Panc1 (cell line): ENCODE measurements around the gene GRN. TPM values are rescaled to one million over a fixed set of nuclear protein-coding genes. Genes with fewer than 3 reads are reported as not detected.
"Not testable (repeated sequence)": the region's sequence is repeated elsewhere in the genome, so short reads cannot be mapped to it uniquely, and the experiment has no call there.

Experiments used
- ATAC-seq: fragments of 200-7000 bp; cut with Tn5 transposase; 2 replicates; pipeline ENCODE4 v1.9.1; 2020; ENCODE audit warnings: mild to moderate bottlenecking, moderate library complexity
- BruUV-seq: library from RNA; stranded (reverse); fragments of 400-500 nt; replicated peaks from 2 replicates; lab custom pipeline; 2021; lab: Mats Ljungman, UMichigan
- CTCF ChIA-PET: fragments of 300-600 bp; sonication (Branson Sonifier 250); formaldehyde crosslinking; loops from one replicate; lab custom pipeline; 2022; ENCODE audit warnings: antibody characterized with exemption; lab: Charles Lee
- POLR2A ChIA-PET: fragments of 300-600 bp; sonication (Branson Sonifier 250); formaldehyde crosslinking; loops from one replicate; lab custom pipeline; 2022; ENCODE audit warnings: antibody characterized with exemption; lab: Charles Lee
- DNase-seq: peaks from one replicate; pipeline ENCODE4 v3.0.0-alpha.2; 2010; ENCODE audit warnings: low read depth, low spot score
- H3K27ac ChIP-seq: 2 replicates; pipeline ENCODE4 v1.5.1; 2011; ENCODE audit warnings: mild to moderate bottlenecking, low read length, inconsistent platforms
- H3K27me3 ChIP-seq: fragments of 200-500 bp; sonication (Bioruptor generic); 2 replicates; pipeline ENCODE4 v1.6.0; 2014; ENCODE audit warnings: low read length, inconsistent platforms; ENCODE audit not compliant: control insufficient read depth, insufficient read depth
- H3K36me3 ChIP-seq: fragments of 200-500 bp; sonication (Bioruptor generic); 2 replicates; pipeline ENCODE4 v1.5.1; 2014; ENCODE audit warnings: inconsistent platforms, mild to moderate bottlenecking, low read length, moderate library complexity; ENCODE audit not compliant: control insufficient read depth, insufficient read depth
- H3K4me1 ChIP-seq: 2 replicates; pipeline ENCODE4 v1.5.1; 2011; ENCODE audit warnings: inconsistent platforms, mild to moderate bottlenecking, low read length, moderate library complexity; ENCODE audit not compliant: control insufficient read depth, insufficient read depth
- H3K4me3 ChIP-seq, 2 experiments: 2 replicates each; pipeline ENCODE4 v1.5.1; 2011 to 2012; ENCODE audit warnings: low read depth in 2 of 2, low read length in 2 of 2, mild to moderate bottlenecking in 2 of 2, inconsistent platforms in 1 of 2, moderate library complexity in 1 of 2
- H3K9me3 ChIP-seq: fragments of 200-500 bp; sonication (Bioruptor generic); 2 replicates; pipeline ENCODE4 v1.5.1; 2014; ENCODE audit warnings: low read depth, mild to moderate bottlenecking, inconsistent platforms, low read length, moderate library complexity; ENCODE audit not compliant: control insufficient read depth, insufficient read depth
- POLR2AphosphoS5 ChIP-seq: IDR thresholded peaks from 2 replicates; pipeline ENCODE4 v1.6.1; 2012; ENCODE audit warnings: mild to moderate bottlenecking, low read depth, low read length, moderate library complexity
- SIN3A ChIP-seq: IDR thresholded peaks from 2 replicates; pipeline ENCODE4 v1.6.1; 2012; ENCODE audit warnings: low read depth, mild to moderate bottlenecking, low read length, moderate library complexity, borderline replicate concordance; ENCODE audit not compliant: insufficient read depth
- TCF7L2 ChIP-seq: IDR thresholded peaks from 2 replicates; pipeline ENCODE4 v1.6.1; 2011; ENCODE audit warnings: mild to moderate bottlenecking, low read depth, low read length, inconsistent platforms
- in situ Hi-C: cut with HindIII; loops from 2 replicates; pipeline ENCODE4 v1.10.0; 2016; ENCODE audit warnings: low sequenced_read_pairs, low pct_unique_long_range_greater_than_20kb
- intact Hi-C: fragments of 100-400 bp; cut with micrococcal nuclease; formaldehyde crosslinking; loops from one replicate; pipeline ENCODE4 v1.10.0; 2022; ENCODE audit not compliant: unreplicated experiment
- total RNA-seq: library from RNA; stranded (reverse); gene quantifications from one replicate; pipeline ENCODE4 v1.2.1, GENCODE V29; 2021; ENCODE audit not compliant: unreplicated experiment
- TF ChIP-seq, protein P1 (sequence below): fragments of 450-650 bp; IDR thresholded peaks from 2 replicates; pipeline ENCODE4 v1.5.1; 2017; ENCODE audit warnings: mild to moderate bottlenecking
- TF ChIP-seq, protein P2 (sequence below), 2 experiments: IDR thresholded peaks; 2 replicates each; pipeline ENCODE4 v1.6.1; 2011 to 2012; ENCODE audit warnings: low read depth in 2 of 2, control low read depth in 1 of 2, low read length in 1 of 2, mild to moderate bottlenecking in 1 of 2, moderate library complexity in 1 of 2; ENCODE audit not compliant: insufficient read depth in 1 of 2

Gene GRN
- total RNA-seq, 1 experiment from 2014 or later, result 304 TPM

DNA sequence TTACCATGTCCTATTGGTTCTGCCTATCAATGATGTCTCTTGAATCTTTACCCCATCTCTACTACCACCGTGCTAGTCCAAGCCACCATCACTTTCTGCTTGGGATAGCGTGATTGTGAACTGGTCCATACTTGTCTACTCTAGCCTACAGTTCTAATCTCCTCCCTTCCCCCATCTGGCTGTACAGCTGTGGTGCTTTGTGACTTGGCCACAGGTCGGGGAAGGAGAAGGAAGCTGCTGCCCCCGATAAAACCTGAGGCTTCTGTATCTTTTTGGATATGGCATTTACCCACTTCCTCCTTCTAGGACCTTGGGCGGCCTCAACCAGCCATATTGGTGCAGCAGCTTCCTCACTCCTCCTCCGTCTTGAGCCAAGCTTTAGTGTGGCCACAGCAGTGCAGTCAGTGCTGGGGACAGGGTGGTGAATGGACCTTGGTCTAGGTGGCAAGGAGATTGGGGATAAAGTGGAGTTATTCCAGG is 44.7 kb downstream of the GRN start:
- ChIA-PET CTCF (no interaction called here), POLR2A (no interaction called here)
- TF ChIP-seq SIN3A (no peak), POLR2AphosphoS5 (no peak), TCF7L2 (no peak)
- TF ChIP-seq, protein P1, sequence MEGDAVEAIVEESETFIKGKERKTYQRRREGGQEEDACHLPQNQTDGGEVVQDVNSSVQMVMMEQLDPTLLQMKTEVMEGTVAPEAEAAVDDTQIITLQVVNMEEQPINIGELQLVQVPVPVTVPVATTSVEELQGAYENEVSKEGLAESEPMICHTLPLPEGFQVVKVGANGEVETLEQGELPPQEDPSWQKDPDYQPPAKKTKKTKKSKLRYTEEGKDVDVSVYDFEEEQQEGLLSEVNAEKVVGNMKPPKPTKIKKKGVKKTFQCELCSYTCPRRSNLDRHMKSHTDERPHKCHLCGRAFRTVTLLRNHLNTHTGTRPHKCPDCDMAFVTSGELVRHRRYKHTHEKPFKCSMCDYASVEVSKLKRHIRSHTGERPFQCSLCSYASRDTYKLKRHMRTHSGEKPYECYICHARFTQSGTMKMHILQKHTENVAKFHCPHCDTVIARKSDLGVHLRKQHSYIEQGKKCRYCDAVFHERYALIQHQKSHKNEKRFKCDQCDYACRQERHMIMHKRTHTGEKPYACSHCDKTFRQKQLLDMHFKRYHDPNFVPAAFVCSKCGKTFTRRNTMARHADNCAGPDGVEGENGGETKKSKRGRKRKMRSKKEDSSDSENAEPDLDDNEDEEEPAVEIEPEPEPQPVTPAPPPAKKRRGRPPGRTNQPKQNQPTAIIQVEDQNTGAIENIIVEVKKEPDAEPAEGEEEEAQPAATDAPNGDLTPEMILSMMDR, result no peak
- TF ChIP-seq, protein P2, sequence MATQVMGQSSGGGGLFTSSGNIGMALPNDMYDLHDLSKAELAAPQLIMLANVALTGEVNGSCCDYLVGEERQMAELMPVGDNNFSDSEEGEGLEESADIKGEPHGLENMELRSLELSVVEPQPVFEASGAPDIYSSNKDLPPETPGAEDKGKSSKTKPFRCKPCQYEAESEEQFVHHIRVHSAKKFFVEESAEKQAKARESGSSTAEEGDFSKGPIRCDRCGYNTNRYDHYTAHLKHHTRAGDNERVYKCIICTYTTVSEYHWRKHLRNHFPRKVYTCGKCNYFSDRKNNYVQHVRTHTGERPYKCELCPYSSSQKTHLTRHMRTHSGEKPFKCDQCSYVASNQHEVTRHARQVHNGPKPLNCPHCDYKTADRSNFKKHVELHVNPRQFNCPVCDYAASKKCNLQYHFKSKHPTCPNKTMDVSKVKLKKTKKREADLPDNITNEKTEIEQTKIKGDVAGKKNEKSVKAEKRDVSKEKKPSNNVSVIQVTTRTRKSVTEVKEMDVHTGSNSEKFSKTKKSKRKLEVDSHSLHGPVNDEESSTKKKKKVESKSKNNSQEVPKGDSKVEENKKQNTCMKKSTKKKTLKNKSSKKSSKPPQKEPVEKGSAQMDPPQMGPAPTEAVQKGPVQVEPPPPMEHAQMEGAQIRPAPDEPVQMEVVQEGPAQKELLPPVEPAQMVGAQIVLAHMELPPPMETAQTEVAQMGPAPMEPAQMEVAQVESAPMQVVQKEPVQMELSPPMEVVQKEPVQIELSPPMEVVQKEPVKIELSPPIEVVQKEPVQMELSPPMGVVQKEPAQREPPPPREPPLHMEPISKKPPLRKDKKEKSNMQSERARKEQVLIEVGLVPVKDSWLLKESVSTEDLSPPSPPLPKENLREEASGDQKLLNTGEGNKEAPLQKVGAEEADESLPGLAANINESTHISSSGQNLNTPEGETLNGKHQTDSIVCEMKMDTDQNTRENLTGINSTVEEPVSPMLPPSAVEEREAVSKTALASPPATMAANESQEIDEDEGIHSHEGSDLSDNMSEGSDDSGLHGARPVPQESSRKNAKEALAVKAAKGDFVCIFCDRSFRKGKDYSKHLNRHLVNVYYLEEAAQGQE (IDR thresholded peaks at IDR 0.05; ENCODE audit: insufficient read depth in 1 of 2, low read depth in 2 of 2, low read length in 1 of 2), result no peak
- no TSS peak for BruUV-seq
- H3K36me3 ChIP-seq, result no peaks in the 10 kb centered on the region
- no peak for ATAC-seq
- H3K9me3 ChIP-seq, result no peaks in the 10 kb centered on the region
- H3K27ac ChIP-seq, result no peak overlapping the region
- H3K27me3 ChIP-seq, result no peaks in the 10 kb centered on the region
- in situ Hi-C loops, result no loop called here
- H3K4me1 ChIP-seq, result peaks cover 2% of the 10 kb centered on the region; the same call in 1 of the 2 replicates
- no peak overlapping the region for H3K4me3 ChIP-seq
- no peak for DNase-seq
- intact Hi-C loops, result no loop called here

GRCh38 chr17:44390250-44390870 is 45.3 kb downstream of the GRN start:
- H3K4me3 ChIP-seq, result no peak overlapping the region
- ChIA-PET POLR2A (interaction anchor here (0.6 kb wide), 1 partner anchor 329 kb away, joined by 3 read pairs; no protein-coding TSS in a partner anchor), CTCF (no interaction called here)
- TF ChIP-seq, protein P2 (IDR thresholded peaks at IDR 0.05; ENCODE audit: insufficient read depth in 1 of 2, low read depth in 2 of 2, low read length in 1 of 2), result no peak
- TF ChIP-seq POLR2AphosphoS5 (no peak), SIN3A (no peak), TCF7L2 (no peak)
- TF ChIP-seq, protein P1, result no peak
- no peaks in the 10 kb centered on the region for H3K9me3 ChIP-seq
- H3K36me3 ChIP-seq, result no peaks in the 10 kb centered on the region
- DNase-seq (no peak), ATAC-seq (no peak)
- intact Hi-C loops, result no loop called here
- no peak overlapping the region for H3K27ac ChIP-seq
- H3K27me3 ChIP-seq, result no peaks in the 10 kb centered on the region
- peaks cover 2% of the 10 kb centered on the region; the same call in 1 of the 2 replicates for H3K4me1 ChIP-seq
- in situ Hi-C loops, result no loop called here
- BruUV-seq, result no TSS peak

- H3K4me3 ChIP-seq, H3K4me1 ChIP-seq, H3K27ac ChIP-seq, BruUV-seq, ATAC-seq, POLR2A ChIA-PET, DNase-seq, H3K9me3 ChIP-seq, H3K27me3 ChIP-seq, in situ Hi-C loops, intact Hi-C loops, H3K36me3 ChIP-seq: not testable (repeated sequence)
- CTCF ChIA-PET, result interaction anchor here (0.6 kb wide), 1 partner anchor 320 kb away, joined by 3 read pairs; no protein-coding TSS in a partner anchor
Measured at GRCh38 chr17:44394112-44394511, 49.0 kb downstream of the GRN start.
